MM.1S (cell line): ENCODE measurements around the gene OSBPL5.
"Not testable (repeated sequence)": the region's sequence is repeated elsewhere in the genome, so short reads cannot be mapped to it uniquely, and the experiment has no call there.

Experiments
- DNase-seq: peaks from one replicate; pipeline ENCODE4 v3.0.0-alpha.2; 2015
- H2AFZ ChIP-seq: fragments of 300-600 bp; sonication (generic); 2 replicates; pipeline ENCODE4 v1.6.0; 2016; ENCODE audit warnings: antibody characterized with exemption, low read length
- H3F3A ChIP-seq: fragments of 300-600 bp; sonication (generic); 2 replicates; pipeline ENCODE4 v1.6.1; 2016; ENCODE audit warnings: mild to moderate bottlenecking, antibody characterized with exemption, low read length, moderate library complexity, mixed read lengths; ENCODE audit not compliant: insufficient read depth
- H3K27ac ChIP-seq: fragments of 300-600 bp; sonication (generic); 2 replicates; pipeline ENCODE4 v1.5.1; 2016; ENCODE audit warnings: mild to moderate bottlenecking, low read length
- H3K27me3 ChIP-seq: fragments of 300-600 bp; sonication (generic); replicated peaks from 2 replicates; pipeline ENCODE4 v1.6.0; 2016; ENCODE audit warnings: low read length; ENCODE audit not compliant: insufficient read depth
- H3K36me3 ChIP-seq: fragments of 300-600 bp; sonication (generic); replicated peaks from 2 replicates; pipeline ENCODE4 v1.6.1; 2016; ENCODE audit warnings: mild to moderate bottlenecking, low read length, mixed read lengths; ENCODE audit not compliant: insufficient read depth
- H3K4me1 ChIP-seq: fragments of 300-600 bp; sonication (generic); 2 replicates; pipeline ENCODE4 v1.6.1; 2016; ENCODE audit warnings: low read length, mixed read lengths
- H3K4me2 ChIP-seq: fragments of 300-600 bp; sonication (generic); 2 replicates; pipeline ENCODE4 v1.6.0; 2016; ENCODE audit warnings: low read depth, low read length
- H3K4me3 ChIP-seq: fragments of 300-600 bp; sonication (generic); 2 replicates; pipeline ENCODE4 v1.5.1; 2016; ENCODE audit warnings: low read length, mixed read lengths
- H3K79me2 ChIP-seq: fragments of 300-600 bp; sonication (generic); 2 replicates; pipeline ENCODE4 v1.6.1; 2016; ENCODE audit warnings: mixed run types, low read length, mixed read lengths
- H3K9ac ChIP-seq: fragments of 300-600 bp; sonication (generic); 2 replicates; pipeline ENCODE4 v1.6.1; 2016; ENCODE audit warnings: low read length, mixed read lengths
- H3K9me2 ChIP-seq: fragments of 300-600 bp; sonication (generic); replicated peaks from 2 replicates; pipeline ENCODE4 v1.6.1; 2016; ENCODE audit warnings: mild to moderate bottlenecking, low read length, mixed read lengths; ENCODE audit not compliant: insufficient read depth
- H3K9me3 ChIP-seq: fragments of 300-600 bp; sonication (generic); replicated peaks from 2 replicates; pipeline ENCODE4 v1.6.1; 2016; ENCODE audit warnings: mild to moderate bottlenecking, low read length, mixed read lengths; ENCODE audit not compliant: insufficient read depth
- H4K20me1 ChIP-seq: fragments of 300-600 bp; sonication (generic); 2 replicates; pipeline ENCODE4 v1.6.1; 2016; ENCODE audit warnings: mild to moderate bottlenecking, low read length, moderate library complexity, mixed read lengths; ENCODE audit not compliant: insufficient read depth
- EZH2 ChIP-seq: fragments of 300-600 bp; sonication (generic); optimal IDR thresholded peaks from 2 replicates; pipeline ENCODE3; 2017; ENCODE audit warnings: low read depth, mild to moderate bottlenecking, antibody characterized with exemption, low read length, mixed read lengths
- EZH2phosphoT487 ChIP-seq: fragments of 300-600 bp; sonication (generic); IDR thresholded peaks from 2 replicates; pipeline ENCODE4 v1.6.1; 2018; ENCODE audit warnings: antibody characterized with exemption, low read length
- TF ChIP-seq, protein P1 (sequence below): fragments of 300-600 bp; sonication (generic); IDR thresholded peaks from 2 replicates; pipeline ENCODE4 v1.5.1; 2016; ENCODE audit warnings: antibody characterized with exemption, low read length, mixed read lengths

OSBPL5 gene

DNA sequence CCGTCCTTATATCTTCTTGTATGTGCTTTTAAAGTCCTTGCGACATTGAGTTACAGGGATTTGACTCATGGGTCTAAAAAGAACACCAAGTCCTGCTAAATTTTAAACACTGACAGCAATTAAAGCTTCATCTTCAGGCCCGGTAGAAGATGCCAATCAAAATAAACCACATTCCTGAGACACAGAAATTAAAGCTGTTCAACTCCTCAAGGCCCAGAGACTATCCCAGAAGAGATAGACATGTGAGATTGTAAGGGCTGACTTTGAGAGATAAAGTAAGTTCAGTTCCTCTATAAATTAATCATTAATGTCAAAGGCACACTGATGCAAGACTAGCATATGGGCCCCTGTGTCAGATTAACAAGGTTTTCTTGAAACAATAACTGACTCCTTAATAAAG lies 49.8 kb downstream of the OSBPL5 start:
- H3K79me2 ChIP-seq: no peaks in the 10 kb centered on the region
- H3K9me2 ChIP-seq: no peaks in the 10 kb centered on the region
- H3K4me1 ChIP-seq: no peaks in the 10 kb centered on the region
- TF ChIP-seq, protein P1, sequence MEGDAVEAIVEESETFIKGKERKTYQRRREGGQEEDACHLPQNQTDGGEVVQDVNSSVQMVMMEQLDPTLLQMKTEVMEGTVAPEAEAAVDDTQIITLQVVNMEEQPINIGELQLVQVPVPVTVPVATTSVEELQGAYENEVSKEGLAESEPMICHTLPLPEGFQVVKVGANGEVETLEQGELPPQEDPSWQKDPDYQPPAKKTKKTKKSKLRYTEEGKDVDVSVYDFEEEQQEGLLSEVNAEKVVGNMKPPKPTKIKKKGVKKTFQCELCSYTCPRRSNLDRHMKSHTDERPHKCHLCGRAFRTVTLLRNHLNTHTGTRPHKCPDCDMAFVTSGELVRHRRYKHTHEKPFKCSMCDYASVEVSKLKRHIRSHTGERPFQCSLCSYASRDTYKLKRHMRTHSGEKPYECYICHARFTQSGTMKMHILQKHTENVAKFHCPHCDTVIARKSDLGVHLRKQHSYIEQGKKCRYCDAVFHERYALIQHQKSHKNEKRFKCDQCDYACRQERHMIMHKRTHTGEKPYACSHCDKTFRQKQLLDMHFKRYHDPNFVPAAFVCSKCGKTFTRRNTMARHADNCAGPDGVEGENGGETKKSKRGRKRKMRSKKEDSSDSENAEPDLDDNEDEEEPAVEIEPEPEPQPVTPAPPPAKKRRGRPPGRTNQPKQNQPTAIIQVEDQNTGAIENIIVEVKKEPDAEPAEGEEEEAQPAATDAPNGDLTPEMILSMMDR: no peak
- TF ChIP-seq EZH2phosphoT487 (no peak), EZH2 (no peak)
- no peaks in the 10 kb centered on the region for H3F3A ChIP-seq
- no peak for DNase-seq
- H3K36me3 ChIP-seq: no peaks in the 10 kb centered on the region
- no peak overlapping the region for H3K4me3 ChIP-seq
- H3K4me2 ChIP-seq: no peak overlapping the region
- no peak overlapping the region for H2AFZ ChIP-seq
- no peaks in the 10 kb centered on the region for H3K27me3 ChIP-seq
- H3K9ac ChIP-seq: no peak overlapping the region
- no peaks in the 10 kb centered on the region for H4K20me1 ChIP-seq
- H3K27ac ChIP-seq: no peak overlapping the region
- H3K9me3 ChIP-seq: no peaks in the 10 kb centered on the region

GRCh38 chr11:3113661-3114060 lies 51.4 kb downstream of the OSBPL5 start:
- H3K36me3 ChIP-seq, H4K20me1 ChIP-seq, H3K4me2 ChIP-seq, H3K27me3 ChIP-seq, H2AFZ ChIP-seq, H3K9me3 ChIP-seq, H3K4me3 ChIP-seq, H3F3A ChIP-seq, H3K4me1 ChIP-seq, H3K9me2 ChIP-seq, DNase-seq, H3K79me2 ChIP-seq, H3K9ac ChIP-seq, H3K27ac ChIP-seq: not testable (repeated sequence)

DNA sequence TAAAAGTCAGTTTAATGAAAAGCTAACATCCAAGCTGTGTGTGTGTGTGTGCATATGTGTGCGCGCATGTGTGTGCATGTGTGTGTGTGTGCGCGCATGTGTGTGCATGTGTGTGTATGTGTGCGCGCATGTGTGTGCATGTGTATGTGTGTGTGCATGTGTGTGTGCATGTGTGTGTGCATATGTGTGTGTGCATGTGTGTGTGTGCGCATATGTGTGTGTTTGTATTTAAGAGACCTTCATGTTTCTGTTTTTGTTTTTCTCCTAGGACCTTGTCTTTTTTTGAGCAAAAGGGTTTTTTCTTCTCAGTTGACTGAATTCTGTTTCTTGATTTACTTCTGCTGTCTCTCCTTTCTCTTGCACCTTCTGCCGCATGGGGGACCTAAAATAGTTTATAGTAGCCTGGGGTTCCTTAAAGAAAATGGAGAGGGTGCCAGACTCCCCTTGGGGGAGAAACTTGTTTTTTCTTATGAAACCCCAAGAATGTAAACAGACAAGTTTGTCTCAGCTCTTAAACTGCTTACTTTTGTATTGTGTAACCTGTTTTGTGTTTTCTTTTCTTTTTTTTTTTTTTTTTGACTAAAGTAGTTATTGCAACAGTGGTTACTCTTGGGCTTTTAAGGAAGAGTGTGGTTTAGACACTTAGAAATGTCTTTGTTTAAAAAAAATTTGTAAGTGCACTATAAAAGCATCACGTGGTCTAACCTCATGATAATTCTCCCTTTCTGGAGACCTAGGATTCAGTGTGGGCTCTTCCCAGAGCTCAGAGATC lies 53.0 kb downstream of the OSBPL5 start:
- Histone ChIP-seq H3K9me2 (no peaks in the 10 kb centered on the region), H4K20me1 (no peaks in the 10 kb centered on the region), H3K4me2 (no peak overlapping the region), H3K4me1 (no peaks in the 10 kb centered on the region), H3K27me3 (no peaks in the 10 kb centered on the region), H3K4me3 (no peak overlapping the region), H3K27ac (no peak overlapping the region), H3K79me2 (no peaks in the 10 kb centered on the region), H2AFZ (no peak overlapping the region), H3K9ac (no peak overlapping the region), H3F3A (no peaks in the 10 kb centered on the region), H3K36me3 (no peaks in the 10 kb centered on the region), H3K9me3 (no peaks in the 10 kb centered on the region)
- DNase-seq: no peak
- TF ChIP-seq, protein P1: no peak
- TF ChIP-seq EZH2: no peak
- TF ChIP-seq EZH2phosphoT487: no peak

GRCh38 chr11:3111466-3111865 lies 53.6 kb downstream of the OSBPL5 start:
- H2AFZ ChIP-seq: no peak overlapping the region
- TF ChIP-seq EZH2 (no peak), EZH2phosphoT487 (no peak)
- TF ChIP-seq, protein P1: no peak
- H3K4me2 ChIP-seq: no peak overlapping the region

More at GRCh38 chr11:3111466-3111865, 53.6 kb downstream of the OSBPL5 start:
- H3K9me3 ChIP-seq: no peaks in the 10 kb centered on the region
- no peaks in the 10 kb centered on the region for H3K4me1 ChIP-seq
- no peak for DNase-seq
- no peaks in the 10 kb centered on the region for H3K27me3 ChIP-seq
- no peaks in the 10 kb centered on the region for H3K36me3 ChIP-seq
- no peaks in the 10 kb centered on the region for H3K79me2 ChIP-seq
- no peaks in the 10 kb centered on the region for H4K20me1 ChIP-seq
- no peaks in the 10 kb centered on the region for H3K9me2 ChIP-seq
- H3K4me3 ChIP-seq: no peak overlapping the region
- H3F3A ChIP-seq: no peaks in the 10 kb centered on the region
- H3K9ac ChIP-seq: no peak overlapping the region
- H3K27ac ChIP-seq: no peak overlapping the region
